Measurements from ENCODE around the gene ARMC7.

GRCh38 chr17:75079023-75079373 is 30.8 kb upstream of the ARMC7 start:
- TF ChIP-seq RAD21 (IDR thresholded peaks at IDR 0.05; ENCODE audit: low read length): no peak
- TF ChIP-seq CTCF (conservative IDR thresholded peaks at IDR 0.05; ENCODE audit: low read depth, low read length): no peak
- TF ChIP-seq RFX5 (IDR thresholded peaks at IDR 0.05; ENCODE audit: low read depth, low read length): no peak
- no peak for TF ChIP-seq USF2 (IDR thresholded peaks at IDR 0.05; ENCODE audit: low read depth, low read length)
- TF ChIP-seq MXI1 (IDR thresholded peaks at IDR 0.05; ENCODE audit: borderline replicate concordance, low read depth, low read length): no peak
- TF ChIP-seq FOS (IDR thresholded peaks at IDR 0.05; ENCODE audit: low read depth, low read length): no peak
- TF ChIP-seq POLR2A (IDR thresholded peaks at IDR 0.05; ENCODE audit: low read depth, low read length): no peak
